GM12864 (cell line): ENCODE measurements around the gene POU3F2.
A peak's percentile ranks its signal among the peaks of the same experiment; 100 is the strongest.

Experiments used
- DNase-seq: peaks from one replicate; pipeline ENCODE4 v3.0.0-alpha.2; 2011; ENCODE audit warnings: low read depth
- H3K4me3 ChIP-seq: 2 replicates; pipeline ENCODE4 v1.5.1; 2011; ENCODE audit warnings: mild to moderate bottlenecking, low read depth, low read length, control low read depth
- TF ChIP-seq, protein P1 (sequence below): IDR thresholded peaks from 2 replicates; pipeline ENCODE4 v1.5.1; 2011; ENCODE audit warnings: low read depth, mild to moderate bottlenecking, moderate library complexity, low read length, control low read depth, inconsistent platforms; ENCODE audit errors: missing control alignments

The POU3F2 gene

DNA sequence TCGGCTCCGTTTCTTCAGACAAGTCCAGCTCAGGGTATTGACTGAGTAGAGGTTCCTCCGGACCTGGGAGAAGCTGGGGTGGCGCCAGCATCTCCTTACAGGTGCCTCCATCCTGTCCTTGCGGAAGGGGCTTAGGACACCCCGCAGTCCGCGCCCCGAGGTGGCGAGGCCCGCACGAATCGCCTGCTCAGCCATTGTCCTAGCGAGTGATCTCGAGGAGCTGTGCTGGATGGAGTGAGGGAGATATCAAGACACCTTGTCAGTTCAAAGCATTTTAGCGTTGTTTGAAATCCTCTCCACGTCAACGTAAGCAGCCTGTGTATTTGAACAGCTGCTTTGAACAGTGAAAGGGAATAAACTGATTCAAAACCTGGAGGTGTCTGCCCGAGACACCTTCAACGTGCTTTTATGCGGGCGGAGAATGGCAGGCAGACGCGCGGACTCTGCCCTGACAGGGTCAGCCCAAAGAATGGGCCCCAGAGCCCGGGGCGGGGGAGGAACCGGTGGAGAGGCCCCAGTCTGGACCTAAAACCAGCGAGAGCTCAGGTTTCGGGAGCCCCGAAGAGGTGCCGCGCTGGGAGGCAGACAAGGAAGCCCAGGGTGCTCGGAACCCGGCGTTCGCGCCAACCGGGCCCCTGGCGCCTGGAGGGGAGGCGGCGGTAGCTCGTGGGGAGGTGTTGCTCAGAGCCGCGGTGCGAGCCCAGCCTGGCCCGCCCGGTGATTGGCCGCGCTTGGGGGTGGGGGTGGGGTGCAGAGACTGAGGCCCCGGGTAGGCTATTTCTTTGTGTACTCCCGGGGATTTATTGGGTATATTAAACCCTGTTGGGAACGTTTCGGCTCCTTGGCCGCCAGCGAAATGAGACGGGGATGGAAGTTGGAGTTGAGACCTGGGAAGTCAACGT lies 3.1 kb upstream of the POU3F2 start:
- DNase-seq = no peak
- no peak overlapping the region for H3K4me3 ChIP-seq
- TF ChIP-seq, protein P1, sequence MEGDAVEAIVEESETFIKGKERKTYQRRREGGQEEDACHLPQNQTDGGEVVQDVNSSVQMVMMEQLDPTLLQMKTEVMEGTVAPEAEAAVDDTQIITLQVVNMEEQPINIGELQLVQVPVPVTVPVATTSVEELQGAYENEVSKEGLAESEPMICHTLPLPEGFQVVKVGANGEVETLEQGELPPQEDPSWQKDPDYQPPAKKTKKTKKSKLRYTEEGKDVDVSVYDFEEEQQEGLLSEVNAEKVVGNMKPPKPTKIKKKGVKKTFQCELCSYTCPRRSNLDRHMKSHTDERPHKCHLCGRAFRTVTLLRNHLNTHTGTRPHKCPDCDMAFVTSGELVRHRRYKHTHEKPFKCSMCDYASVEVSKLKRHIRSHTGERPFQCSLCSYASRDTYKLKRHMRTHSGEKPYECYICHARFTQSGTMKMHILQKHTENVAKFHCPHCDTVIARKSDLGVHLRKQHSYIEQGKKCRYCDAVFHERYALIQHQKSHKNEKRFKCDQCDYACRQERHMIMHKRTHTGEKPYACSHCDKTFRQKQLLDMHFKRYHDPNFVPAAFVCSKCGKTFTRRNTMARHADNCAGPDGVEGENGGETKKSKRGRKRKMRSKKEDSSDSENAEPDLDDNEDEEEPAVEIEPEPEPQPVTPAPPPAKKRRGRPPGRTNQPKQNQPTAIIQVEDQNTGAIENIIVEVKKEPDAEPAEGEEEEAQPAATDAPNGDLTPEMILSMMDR = no peak

DNA sequence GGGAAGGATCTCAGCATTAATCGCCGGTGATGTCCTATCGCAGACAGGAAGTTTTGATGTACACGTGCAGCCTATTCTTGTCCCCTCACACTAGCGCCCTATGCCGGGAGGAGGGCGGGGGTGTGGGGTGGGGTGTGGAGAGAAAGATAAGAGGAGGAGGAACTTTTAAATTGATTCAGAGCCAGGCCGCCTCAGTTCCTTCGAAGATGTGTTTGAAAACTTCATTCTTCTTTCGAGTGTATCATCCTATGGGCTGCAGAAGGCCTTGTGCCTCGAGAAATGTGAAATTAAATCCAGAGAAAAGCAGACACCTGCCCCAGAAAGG lies 2.5 kb upstream of the POU3F2 start:
- no peak overlapping the region for H3K4me3 ChIP-seq
- TF ChIP-seq, protein P1 = no peak
- DNase-seq = no peak

DNA sequence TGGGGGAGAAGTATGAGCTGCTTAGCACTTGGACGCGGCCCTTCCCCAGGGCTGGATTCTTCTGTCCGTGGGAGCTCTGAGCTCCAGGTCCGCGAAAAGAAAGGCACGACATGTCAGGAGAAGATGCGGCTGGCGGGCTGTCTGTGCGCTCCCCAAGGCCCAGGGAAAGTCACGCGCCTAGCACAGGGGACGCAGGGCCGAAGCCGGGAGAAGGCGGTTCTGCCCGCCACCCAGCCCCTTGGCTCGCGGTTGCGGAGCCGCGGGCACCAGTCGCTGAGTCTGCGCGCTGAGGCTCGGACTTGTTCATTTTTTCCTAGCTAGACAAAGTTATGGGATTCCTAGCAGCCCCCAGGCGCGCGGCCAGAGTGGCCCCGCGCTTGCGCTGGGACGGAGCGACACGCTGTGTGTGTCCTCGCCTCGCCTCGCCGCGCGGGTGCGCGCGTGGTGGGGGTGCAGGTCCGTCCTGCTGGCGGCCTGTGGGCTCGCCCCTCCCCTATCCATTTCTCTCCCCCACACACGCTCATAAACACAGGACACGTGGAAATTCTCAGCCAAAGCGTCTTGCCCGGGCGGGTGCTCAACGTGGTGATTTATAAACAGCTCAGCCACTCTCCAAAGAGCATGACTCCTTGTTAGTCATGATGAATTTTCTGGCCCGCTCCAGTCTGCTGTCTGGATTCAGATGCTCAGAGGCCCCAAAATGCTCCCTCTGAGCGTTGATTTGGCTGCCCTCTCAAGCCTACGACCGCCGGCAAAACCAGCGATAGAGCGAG lies 1.9 kb upstream of the POU3F2 start:
- DNase-seq = no peak
- H3K4me3 ChIP-seq = no peak overlapping the region
- TF ChIP-seq, protein P1 = no peak

DNA sequence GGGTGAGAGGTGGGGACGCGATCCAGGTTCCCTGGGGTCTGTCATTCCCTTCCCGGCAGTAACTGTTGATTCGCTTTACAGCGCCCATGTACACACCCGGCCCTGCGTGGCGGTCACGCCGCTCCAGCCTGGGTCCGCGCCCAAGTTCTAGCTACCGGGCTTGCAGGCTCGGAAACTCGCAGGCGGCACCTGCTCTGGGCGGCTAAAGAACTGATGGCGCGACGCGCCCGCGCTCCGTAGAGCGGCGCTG lies 1.4 kb upstream of the POU3F2 start:
- DNase-seq = no peak
- TF ChIP-seq, protein P1 = no peak
- no peak overlapping the region for H3K4me3 ChIP-seq

DNA sequence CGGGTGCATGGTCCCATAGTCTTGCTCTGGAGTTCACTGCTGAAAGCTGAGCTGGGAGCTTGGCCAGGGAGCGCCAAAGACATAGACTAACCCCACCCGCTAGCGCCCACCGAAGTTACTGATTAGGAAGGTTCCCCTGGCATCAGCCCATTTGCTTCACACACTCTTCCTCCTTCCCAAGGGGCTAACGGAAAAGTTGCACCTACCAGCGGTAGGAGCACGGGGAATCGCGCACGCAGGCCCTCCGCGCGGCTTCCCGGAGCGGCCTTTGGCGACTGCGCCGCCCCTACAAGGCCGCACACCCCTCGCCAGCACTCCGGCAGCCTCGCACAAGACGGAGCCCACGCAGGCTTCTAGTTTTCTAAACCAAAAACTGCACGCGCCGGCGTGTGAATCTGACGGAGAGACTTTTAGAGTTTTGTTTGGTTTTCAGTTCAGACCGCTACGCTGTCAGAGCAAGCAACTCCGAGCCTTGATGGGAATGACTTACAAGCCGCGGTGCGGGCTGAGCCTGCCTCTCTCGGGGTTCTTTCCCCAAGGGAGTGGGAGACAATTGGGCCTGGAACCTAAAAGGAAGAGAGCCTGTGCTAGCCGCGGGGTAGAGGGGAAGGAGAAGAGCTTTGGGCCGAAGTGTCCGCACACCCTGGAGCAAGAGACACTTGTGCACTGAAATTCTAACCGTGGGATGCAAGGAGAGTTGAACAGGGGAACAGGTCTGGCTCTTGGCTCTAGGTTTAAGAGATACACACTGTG lies 891 bp upstream of the POU3F2 start:
- peak overlapping the region; percentile 5; the same call in 1 of the 2 replicates for H3K4me3 ChIP-seq
- no peak for DNase-seq
- TF ChIP-seq, protein P1 = no peak

DNA sequence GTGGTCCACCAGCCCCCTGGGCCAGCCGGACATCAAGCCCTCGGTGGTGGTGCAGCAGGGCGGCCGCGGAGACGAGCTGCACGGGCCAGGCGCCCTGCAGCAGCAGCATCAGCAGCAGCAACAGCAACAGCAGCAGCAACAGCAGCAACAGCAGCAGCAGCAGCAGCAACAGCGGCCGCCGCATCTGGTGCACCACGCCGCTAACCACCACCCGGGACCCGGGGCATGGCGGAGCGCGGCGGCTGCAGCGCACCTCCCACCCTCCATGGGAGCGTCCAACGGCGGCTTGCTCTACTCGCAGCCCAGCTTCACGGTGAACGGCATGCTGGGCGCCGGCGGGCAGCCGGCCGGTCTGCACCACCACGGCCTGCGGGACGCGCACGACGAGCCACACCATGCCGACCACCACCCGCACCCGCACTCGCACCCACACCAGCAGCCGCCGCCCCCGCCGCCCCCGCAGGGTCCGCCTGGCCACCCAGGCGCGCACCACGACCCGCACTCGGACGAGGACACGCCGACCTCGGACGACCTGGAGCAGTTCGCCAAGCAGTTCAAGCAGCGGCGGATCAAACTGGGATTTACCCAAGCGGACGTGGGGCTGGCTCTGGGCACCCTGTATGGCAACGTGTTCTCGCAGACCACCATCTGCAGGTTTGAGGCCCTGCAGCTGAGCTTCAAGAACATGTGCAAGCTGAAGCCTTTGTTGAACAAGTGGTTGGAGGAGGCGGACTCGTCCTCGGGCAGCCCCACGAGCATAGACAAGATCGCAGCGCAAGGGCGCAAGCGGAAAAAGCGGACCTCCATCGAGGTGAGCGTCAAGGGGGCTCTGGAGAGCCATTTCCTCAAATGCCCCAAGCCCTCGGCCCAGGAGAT lies 1.0 kb downstream of the POU3F2 start:
- TF ChIP-seq, protein P1 = no peak
- DNase-seq = no peak
- H3K4me3 ChIP-seq = no peak overlapping the region
